ENCODE results near the gene GPR107. TPM values are rescaled to one million over a fixed set of nuclear protein-coding genes. Genes with fewer than 3 reads are reported as not detected.
A peak's percentile ranks its signal among the peaks of the same experiment; 100 is the strongest.

GPR107 gene
- total and polyA plus RNA-seq, 7 donors = 3.6 to 34.1 (median 19.6) TPM

GRCh38 chr9:130053109-130053503 lies 600 bp upstream of the GPR107 start:
- Histone ChIP-seq H3K27me3 (no peaks in the 10 kb centered on the region), H3K27ac (peak overlapping the region; percentile 86 to 92 (median 88)), H3K4me3 (peak overlapping the region; percentile 90 to 97 (median 92)), H3K36me3 (no peaks in the 10 kb centered on the region), H3K9me3 (no peaks in the 10 kb centered on the region), H3K4me1 (peaks cover 0 to 39% (median 32%) of the 10 kb centered on the region in 4 donors)
- intact Hi-C loops (cut with DNase I) = loop anchor here (5.0 kb wide), 1 partner anchor 119 kb away; the partner anchor contains the start of gene NCS1
- TF ChIP-seq POLR2A (IDR thresholded peaks at IDR 0.05) (no peak), POLR2AphosphoS5 (IDR thresholded peaks at IDR 0.05) (no peak), EP300 (IDR thresholded peaks at IDR 0.05) (no peak), CTCF (IDR thresholded peaks at IDR 0.05) (no peak)
- 12 to 14% methylated on average over 9 of the region's 9 CpGs for WGBS, 2 donors
- DNase-seq = no peak

- DNase-seq = no peak
- Histone ChIP-seq H3K9me3 (no peaks in the 10 kb centered on the region), H3K4me3 (peak overlapping the region; percentile 90 to 97 (median 92)), H3K36me3 (peaks cover 0 to 11% (median 0%) of the 10 kb centered on the region in 4 donors), H3K27ac (peak overlapping the region; percentile 86 to 92 (median 88)), H3K27me3 (no peaks in the 10 kb centered on the region), H3K4me1 (peaks cover 0 to 45% (median 37%) of the 10 kb centered on the region in 4 donors)
- WGBS, 2 donors = 1 to 5% methylated on average over 14 of the region's 14 CpGs
- TF ChIP-seq EP300 (IDR thresholded peaks at IDR 0.05) (no peak), POLR2AphosphoS5 (IDR thresholded peaks at IDR 0.05) (no peak), POLR2A (IDR thresholded peaks at IDR 0.05) (no peak), CTCF (IDR thresholded peaks at IDR 0.05) (no peak)
- intact Hi-C loops (cut with DNase I) = loop anchor here (5.0 kb wide), 1 partner anchor 118 kb away; the partner anchor contains the start of gene NCS1
Observed at GRCh38 chr9:130054325-130054786, 650 bp downstream of the GPR107 start.

- no peaks in the 10 kb centered on the region for H3K9me3 ChIP-seq
- WGBS, 2 donors = 58 to 73% methylated on average over 8 of the region's 8 CpGs
- no peaks in the 10 kb centered on the region for H3K27me3 ChIP-seq
- no peak for DNase-seq
- intact Hi-C loops (cut with DNase I) = loop anchor here (5.0 kb wide), 1 partner anchor 117 kb away; the partner anchor contains the start of gene NCS1
- TF ChIP-seq POLR2AphosphoS5 (IDR thresholded peaks at IDR 0.05) (no peak), EP300 (IDR thresholded peaks at IDR 0.05) (no peak), CTCF (IDR thresholded peaks at IDR 0.05) (no peak), POLR2A (IDR thresholded peaks at IDR 0.05) (no peak)
- peak overlapping the region; percentile 90 to 97 (median 92) for H3K4me3 ChIP-seq
- peaks cover 0 to 11% (median 0%) of the 10 kb centered on the region in 4 donors for H3K36me3 ChIP-seq
- H3K27ac ChIP-seq = peak overlapping the region; percentile 86 to 92 (median 88)
- H3K4me1 ChIP-seq = peaks cover 0 to 45% (median 37%) of the 10 kb centered on the region in 4 donors
Observed at GRCh38 chr9:130054820-130055219, 1.1 kb downstream of the GPR107 start.

GRCh38 chr9:130058154-130058553 lies 4.4 kb downstream of the GPR107 start:
- 69 to 75% methylated on average over 7 of the region's 7 CpGs for WGBS, 2 donors
- Histone ChIP-seq H3K36me3 (peaks cover 0 to 11% (median 0%) of the 10 kb centered on the region in 4 donors), H3K27me3 (no peaks in the 10 kb centered on the region), H3K27ac (no peak overlapping the region), H3K4me1 (peaks cover 0 to 26% (median 19%) of the 10 kb centered on the region in 4 donors), H3K4me3 (no peak overlapping the region), H3K9me3 (no peaks in the 10 kb centered on the region)
- no peak for TF ChIP-seq EP300 (IDR thresholded peaks at IDR 0.05)
- TF ChIP-seq CTCF (IDR thresholded peaks at IDR 0.05) = no peak
- no peak for TF ChIP-seq POLR2AphosphoS5 (IDR thresholded peaks at IDR 0.05)
- no peak for TF ChIP-seq POLR2A (IDR thresholded peaks at IDR 0.05)
- DNase-seq = peak; percentile 19
- intact Hi-C loops (cut with DNase I) = no loop called here
